ENCODE measurements around the gene FREM1.
A peak's percentile ranks its signal among the peaks of the same experiment; 100 is the strongest.

Gene FREM1

GRCh38 chr9:14814249-14814628, 96.0 kb downstream of the FREM1 start:
- no peak for DNase-seq (ENCODE audit: low read depth, low spot score)

- no peak for DNase-seq (ENCODE audit: low read depth, low spot score)
Observed at GRCh38 chr9:14813336-14814248, 96.6 kb downstream of the FREM1 start.

- DNase-seq (ENCODE audit: low read depth, low spot score): no peak
Observed at GRCh38 chr9:14812806-14813205, 97.4 kb downstream of the FREM1 start.

GRCh38 chr9:14811844-14812243, 98.4 kb downstream of the FREM1 start:
- DNase-seq (ENCODE audit: low read depth, low spot score): no peak

DNA sequence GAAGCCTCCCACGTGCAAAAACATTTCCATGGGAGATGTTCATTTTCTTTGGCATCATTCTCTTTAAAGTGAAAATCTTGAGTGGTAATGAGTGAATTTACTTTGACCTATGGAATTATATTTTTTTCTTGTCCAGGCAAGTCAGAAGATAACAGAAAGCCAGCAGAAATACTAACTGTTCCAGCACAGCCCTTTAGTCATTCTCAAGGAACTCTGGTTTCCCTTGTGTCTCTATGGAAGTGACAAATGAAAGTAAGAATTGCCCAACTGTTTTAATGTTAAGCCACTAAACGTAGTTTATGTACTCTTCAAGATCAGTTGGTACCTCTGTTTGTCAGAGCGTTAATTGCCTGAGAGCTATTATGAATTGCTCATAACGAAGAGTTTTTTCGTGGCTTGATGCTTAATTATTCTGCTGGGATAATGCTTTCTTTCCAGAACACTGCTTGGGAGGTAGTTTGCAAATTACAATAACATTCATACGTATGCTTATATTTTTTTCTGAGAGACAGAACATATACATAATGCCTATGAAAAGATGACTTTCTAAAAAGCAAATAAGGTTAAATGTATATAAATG, 103.2 kb downstream of the FREM1 start:
- no peak for DNase-seq (ENCODE audit: low read depth, low spot score)

GRCh38 chr9:14799030-14799429, 111.2 kb downstream of the FREM1 start:
- DNase-seq (ENCODE audit: low read depth, low spot score): no peak

DNA sequence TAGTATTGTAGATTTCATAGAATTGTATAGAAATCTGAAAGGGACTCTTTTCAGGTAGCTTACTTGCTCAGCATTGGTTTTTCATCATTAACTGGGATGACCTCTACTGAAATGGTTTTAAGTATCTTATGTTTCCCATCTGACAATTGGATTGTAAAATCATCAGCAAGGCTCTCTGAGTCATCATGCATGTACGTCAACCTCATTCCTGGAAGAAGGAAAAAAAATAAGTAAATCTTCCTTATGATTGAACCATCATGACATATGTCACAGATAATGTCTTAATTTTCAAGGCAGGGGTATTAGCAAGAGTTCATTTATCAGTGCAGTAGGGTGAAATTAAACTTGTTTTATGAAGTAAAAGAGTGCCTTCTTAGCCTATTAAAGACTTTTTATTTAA, 112.8 kb downstream of the FREM1 start:
- no peak for DNase-seq (ENCODE audit: low read depth, low spot score)

- DNase-seq (ENCODE audit: low read depth, low spot score): no peak
Observed at GRCh38 chr9:14793389-14793788, 116.8 kb downstream of the FREM1 start.

DNA sequence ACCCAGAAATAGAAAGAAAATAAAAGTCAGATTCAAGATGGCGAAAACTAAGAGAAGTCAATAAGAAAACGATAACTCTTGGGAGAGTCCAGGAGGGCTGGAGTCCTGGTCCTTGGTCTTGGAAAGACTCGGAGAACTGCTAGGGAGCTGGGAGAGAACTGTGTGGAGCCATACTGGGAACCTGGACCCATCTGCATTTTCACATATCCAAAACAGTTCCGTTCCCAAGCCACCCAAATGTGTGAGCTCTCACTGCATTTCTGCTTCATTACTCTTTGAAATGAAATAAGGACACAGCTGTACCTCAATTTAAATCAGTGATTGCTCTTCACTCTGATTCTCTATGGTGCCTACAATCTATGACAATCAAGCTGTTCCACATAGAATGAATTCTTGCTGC, 119.6 kb downstream of the FREM1 start:
- DNase-seq (ENCODE audit: low read depth, low spot score): no peak

- no peak for DNase-seq (ENCODE audit: low read depth, low spot score)
Observed at GRCh38 chr9:14788846-14789245, 121.4 kb downstream of the FREM1 start.

GRCh38 chr9:14783358-14783757, 126.9 kb downstream of the FREM1 start:
- no peak for DNase-seq (ENCODE audit: low read depth, low spot score)

- no peak for DNase-seq (ENCODE audit: low read depth, low spot score)
Observed at GRCh38 chr9:14782286-14783051, 127.8 kb downstream of the FREM1 start.

GRCh38 chr9:14780693-14781092, 129.5 kb downstream of the FREM1 start:
- no peak for DNase-seq (ENCODE audit: low read depth, low spot score)

DNA sequence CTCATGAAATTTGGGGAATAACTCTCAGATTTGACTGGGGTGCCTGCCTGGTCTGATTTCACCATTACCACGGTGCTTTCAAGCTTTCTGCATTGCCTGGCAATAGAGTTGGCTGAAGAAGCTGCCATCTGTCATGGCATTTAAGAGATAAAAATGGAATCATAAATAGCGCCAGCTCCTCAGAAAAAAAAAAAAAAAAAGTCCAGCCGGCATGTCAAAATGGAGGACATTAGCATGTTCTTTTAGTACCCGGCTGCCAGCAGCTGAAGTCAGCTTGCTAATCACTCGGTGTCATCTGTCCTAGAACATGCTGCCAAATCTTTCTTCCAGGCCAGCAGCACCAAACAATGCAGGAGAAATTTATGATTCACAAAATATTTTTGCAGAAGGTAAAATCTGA, 130.0 kb downstream of the FREM1 start:
- DNase-seq (ENCODE audit: low read depth, low spot score): no peak

GRCh38 chr9:14779566-14780022, 130.6 kb downstream of the FREM1 start:
- DNase-seq (ENCODE audit: low read depth, low spot score): no peak

DNA sequence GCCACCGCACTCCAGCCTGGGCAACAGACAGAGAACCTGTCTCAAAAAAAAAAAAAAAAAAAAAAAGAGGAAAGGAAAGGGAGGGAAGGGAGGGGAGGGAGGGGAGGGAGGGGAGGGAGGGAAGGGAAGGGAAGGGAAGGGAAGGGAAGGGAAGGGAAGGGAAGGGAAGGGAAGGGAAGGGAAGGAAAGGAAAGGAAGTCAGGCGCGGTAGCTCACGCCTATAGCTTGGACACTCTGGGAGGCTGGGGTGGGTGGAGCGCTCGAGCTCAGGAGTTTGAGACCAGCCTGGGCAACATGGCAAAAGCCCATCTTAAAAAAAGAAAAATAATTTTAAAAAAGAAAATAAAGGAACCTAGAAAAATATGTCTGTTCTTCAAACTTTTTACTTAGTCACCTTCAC, 131.7 kb downstream of the FREM1 start:
- DNase-seq (ENCODE audit: low read depth, low spot score): no peak

DNA sequence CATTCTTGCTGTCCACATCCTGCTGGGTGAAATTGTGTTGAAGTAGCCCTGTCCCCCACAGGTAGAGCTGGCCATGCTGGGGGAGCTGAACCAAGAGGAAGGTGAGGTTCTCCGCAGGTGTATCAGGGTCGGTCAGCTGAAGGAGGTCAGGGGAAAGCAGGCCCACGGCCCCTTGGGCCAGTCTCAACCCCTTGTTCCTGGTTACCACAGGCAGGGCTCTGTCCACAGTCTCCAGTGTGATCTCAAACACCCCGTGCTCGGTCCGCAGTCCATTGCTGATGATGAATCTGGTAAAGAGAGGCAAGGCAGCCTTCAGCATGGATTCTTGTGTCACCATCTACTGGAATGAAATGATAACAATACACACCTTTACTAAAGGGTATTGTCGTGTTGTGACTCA, 134.3 kb downstream of the FREM1 start:
- no peak for DNase-seq (ENCODE audit: low read depth, low spot score)

- no peak for DNase-seq (ENCODE audit: low read depth, low spot score)
Observed at GRCh38 chr9:14770592-14770991, 139.6 kb downstream of the FREM1 start.

GRCh38 chr9:14769230-14769571, 141.0 kb downstream of the FREM1 start:
- DNase-seq (ENCODE audit: low read depth, low spot score): peak; percentile 18

GRCh38 chr9:14768405-14769229, 141.6 kb downstream of the FREM1 start:
- peak; percentile 28 for DNase-seq (ENCODE audit: low read depth, low spot score)

GRCh38 chr9:14766299-14766698, 143.9 kb downstream of the FREM1 start:
- DNase-seq (ENCODE audit: low read depth, low spot score): no peak

DNA sequence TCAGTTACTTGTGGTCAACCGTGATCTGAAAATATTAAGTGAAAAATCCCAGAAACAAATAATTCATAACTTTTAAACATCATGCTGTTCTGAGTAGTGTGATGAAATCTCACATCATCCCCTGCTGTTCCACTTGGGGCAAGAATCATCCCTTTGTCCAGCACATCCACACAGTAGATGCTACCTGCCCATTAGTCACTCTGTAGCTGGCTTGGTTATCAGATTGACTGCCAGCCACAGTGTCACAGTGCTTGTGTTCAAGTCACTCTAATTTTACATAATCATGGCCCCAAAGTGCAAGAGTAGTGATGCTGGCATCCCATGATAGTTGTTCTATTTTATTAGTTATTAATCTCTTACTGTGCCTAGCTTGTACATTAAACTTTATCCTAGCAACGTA, 148.6 kb downstream of the FREM1 start:
- DNase-seq (ENCODE audit: low read depth, low spot score): no peak

Measured in ELF-1 (cell line).